Mucosa of stomach (tissue), 1 donor: ENCODE results near the gene PHLPP2.
"Not testable (repeated sequence)": the region's sequence is repeated elsewhere in the genome, so short reads cannot be mapped to it uniquely, and the experiment has no call there.

Source experiments
- H3K27me3 ChIP-seq: one replicate; pipeline ENCODE4 v1.7.0; 2013; ENCODE audit warnings: mild to moderate bottlenecking, low read length; ENCODE audit not compliant: control insufficient read depth, insufficient read depth
- H3K36me3 ChIP-seq: one replicate; pipeline ENCODE4 v1.7.0; 2013; ENCODE audit warnings: low read length; ENCODE audit not compliant: control insufficient read depth, insufficient read depth
- H3K4me1 ChIP-seq: one replicate; pipeline ENCODE4 v1.7.0; 2013; ENCODE audit warnings: mild to moderate bottlenecking, low read length; ENCODE audit not compliant: control insufficient read depth, insufficient read depth
- H3K4me3 ChIP-seq: one replicate; pipeline ENCODE4 v1.7.0; 2013; ENCODE audit warnings: low read length
- H3K9ac ChIP-seq: one replicate; pipeline ENCODE4 v1.7.0; 2013; ENCODE audit warnings: mild to moderate bottlenecking, low read length, moderate library complexity
- H3K9me3 ChIP-seq: one replicate; pipeline ENCODE4 v1.7.0; 2013; ENCODE audit warnings: mild to moderate bottlenecking, low read length, moderate library complexity; ENCODE audit not compliant: control insufficient read depth
- donor health status: Pancreatic carcinoma.

Gene PHLPP2

GRCh38 chr16:71626858-71627213, 97.7 kb downstream of the PHLPP2 start:
- Histone ChIP-seq H3K9me3 (no peaks in the 10 kb centered on the region), H3K4me3 (no peak overlapping the region), H3K36me3 (no peaks in the 10 kb centered on the region), H3K9ac (peak overlapping the region; percentile 68), H3K4me1 (peaks cover 13% of the 10 kb centered on the region), H3K27me3 (peaks cover 42% of the 10 kb centered on the region)

GRCh38 chr16:71626018-71626857, 98.3 kb downstream of the PHLPP2 start, which contains the start of gene MARVELD3:
TSS of gene MARVELD3 (plus strand) at chr16:71626184. CDS start at chr16:71626230, 46 bp downstream.
- peaks cover 42% of the 10 kb centered on the region for H3K27me3 ChIP-seq
- H3K36me3 ChIP-seq, result no peaks in the 10 kb centered on the region
- H3K9me3 ChIP-seq, result no peaks in the 10 kb centered on the region
- H3K4me1 ChIP-seq, result peaks cover 13% of the 10 kb centered on the region
- H3K9ac ChIP-seq, result peak within 1 kb of the TSS; percentile 68
- peak within 1 kb of the TSS; percentile 67 for H3K4me3 ChIP-seq

GRCh38 chr16:71625113-71625850, 99.2 kb downstream of the PHLPP2 start:
- Histone ChIP-seq H3K4me1 (peaks cover 13% of the 10 kb centered on the region), H3K9ac (no peak overlapping the region), H3K4me3 (no peak overlapping the region), H3K27me3 (peaks cover 41% of the 10 kb centered on the region), H3K9me3 (no peaks in the 10 kb centered on the region), H3K36me3 (no peaks in the 10 kb centered on the region)

- peaks cover 13% of the 10 kb centered on the region for H3K4me1 ChIP-seq
- no peaks in the 10 kb centered on the region for H3K9me3 ChIP-seq
- no peak overlapping the region for H3K9ac ChIP-seq
- no peak overlapping the region for H3K4me3 ChIP-seq
- no peaks in the 10 kb centered on the region for H3K36me3 ChIP-seq
- H3K27me3 ChIP-seq, result peaks cover 40% of the 10 kb centered on the region
Observed at GRCh38 chr16:71623597-71623996, 100.9 kb downstream of the PHLPP2 start.

- no peaks in the 10 kb centered on the region for H3K9me3 ChIP-seq
- H3K4me1 ChIP-seq, result peaks cover 7% of the 10 kb centered on the region
- peaks cover 36% of the 10 kb centered on the region for H3K27me3 ChIP-seq
- no peak overlapping the region for H3K9ac ChIP-seq
- no peaks in the 10 kb centered on the region for H3K36me3 ChIP-seq
- H3K4me3 ChIP-seq, result no peak overlapping the region
Observed at GRCh38 chr16:71622088-71622487, 102.4 kb downstream of the PHLPP2 start.

- Histone ChIP-seq H3K4me1 (no peaks in the 10 kb centered on the region), H3K27me3 (peaks cover 10% of the 10 kb centered on the region), H3K9me3 (no peaks in the 10 kb centered on the region), H3K9ac (no peak overlapping the region), H3K4me3 (no peak overlapping the region), H3K36me3 (no peaks in the 10 kb centered on the region)
Observed at GRCh38 chr16:71618429-71618828, 106.1 kb downstream of the PHLPP2 start.

GRCh38 chr16:71614956-71615355, 109.5 kb downstream of the PHLPP2 start:
- not testable (repeated sequence) for H3K36me3 ChIP-seq, H3K4me1 ChIP-seq, H3K27me3 ChIP-seq, H3K9me3 ChIP-seq, H3K9ac ChIP-seq, H3K4me3 ChIP-seq

- H3K4me3 ChIP-seq, result no peak overlapping the region
- no peaks in the 10 kb centered on the region for H3K9me3 ChIP-seq
- H3K27me3 ChIP-seq, result peaks cover 3% of the 10 kb centered on the region
- H3K36me3 ChIP-seq, result no peaks in the 10 kb centered on the region
- H3K4me1 ChIP-seq, result no peaks in the 10 kb centered on the region
- H3K9ac ChIP-seq, result no peak overlapping the region
Observed at GRCh38 chr16:71610936-71611871, 113.3 kb downstream of the PHLPP2 start.

GRCh38 chr16:71610447-71610846, 114.1 kb downstream of the PHLPP2 start:
- Histone ChIP-seq H3K27me3 (peaks cover 3% of the 10 kb centered on the region), H3K9ac (no peak overlapping the region), H3K4me3 (no peak overlapping the region), H3K9me3 (no peaks in the 10 kb centered on the region), H3K4me1 (no peaks in the 10 kb centered on the region), H3K36me3 (no peaks in the 10 kb centered on the region)

GRCh38 chr16:71609066-71609465, 115.4 kb downstream of the PHLPP2 start:
- no peak overlapping the region for H3K4me3 ChIP-seq
- no peaks in the 10 kb centered on the region for H3K4me1 ChIP-seq
- H3K27me3 ChIP-seq, result no peaks in the 10 kb centered on the region
- H3K9ac ChIP-seq, result no peak overlapping the region
- H3K9me3 ChIP-seq, result no peaks in the 10 kb centered on the region
- H3K36me3 ChIP-seq, result no peaks in the 10 kb centered on the region

- Histone ChIP-seq H3K4me1 (no peaks in the 10 kb centered on the region), H3K9ac (no peak overlapping the region), H3K4me3 (no peak overlapping the region), H3K36me3 (no peaks in the 10 kb centered on the region), H3K9me3 (no peaks in the 10 kb centered on the region), H3K27me3 (no peaks in the 10 kb centered on the region)
Observed at GRCh38 chr16:71600822-71601221, 123.7 kb downstream of the PHLPP2 start.
